Endothelial cell of umbilical vein (primary cell): ENCODE measurements around the gene NFIL3. TPM values are rescaled to one million over a fixed set of nuclear protein-coding genes. Genes with fewer than 3 reads are reported as not detected.

ENCODE experiments used
- BruUV-seq: library from RNA; stranded (reverse); fragments of 400-500 nt; replicated peaks from 2 replicates; lab custom pipeline; 2021; lab: Mats Ljungman, UMichigan
- CTCF ChIA-PET: fragments of 300-600, 350-600 bp; sonication (Branson Sonifier 250); formaldehyde crosslinking; loops from one replicate; lab custom pipeline; 2021; ENCODE audit warnings: antibody characterized with exemption, inconsistent platforms; lab: Charles Lee
- POLR2A ChIA-PET: fragments of 300-600, 350-600 bp; sonication (Branson Sonifier 250); formaldehyde crosslinking; loops from one replicate; lab custom pipeline; 2021; ENCODE audit warnings: antibody characterized with exemption, inconsistent platforms; lab: Charles Lee
- DNase-seq: peaks from one replicate; pipeline ENCODE4 v3.0.0-alpha.2; 2011; ENCODE audit warnings: low read depth, low spot score
- FAIRE-seq: peaks from 2 replicates; lab custom pipeline; 2011; peaks lifted over from hg19 to GRCh38; lab: Jason Lieb, UNC
- H2AFZ ChIP-seq: 2 replicates; pipeline ENCODE4 v1.6.0; 2012; ENCODE audit warnings: low read depth, low read length, control low read depth, inconsistent platforms
- H3K27ac ChIP-seq: 2 replicates; pipeline ENCODE4 v1.5.1; 2011; ENCODE audit warnings: low read depth, mild to moderate bottlenecking, control low read depth, low read length, moderate library complexity; ENCODE audit not compliant: insufficient read depth
- H3K27me3 ChIP-seq, 2 experiments: 2 replicates each; pipeline versions ENCODE4 v1.6.0 to v1.6.1; 2011; ENCODE audit warnings: low read length in 2 of 2, mixed read lengths in 1 of 2; ENCODE audit not compliant: control insufficient read depth in 2 of 2, insufficient read depth in 2 of 2
- H3K36me3 ChIP-seq, 2 experiments: 2 replicates in 1 of 2; 3 replicates in 1 of 2; pipeline ENCODE4 v1.5.1; 2011; ENCODE audit warnings: low read length in 2 of 2, mild to moderate bottlenecking in 1 of 2, moderate library complexity in 1 of 2; ENCODE audit not compliant: control insufficient read depth in 2 of 2, insufficient read depth in 2 of 2; ENCODE audit errors: extremely low read depth in 1 of 2
- H3K4me1 ChIP-seq: 3 replicates; pipeline ENCODE4 v1.5.1; 2011; ENCODE audit warnings: mild to moderate bottlenecking, low read length; ENCODE audit not compliant: control insufficient read depth, insufficient read depth; ENCODE audit errors: extremely low read depth
- H3K4me2 ChIP-seq: 2 replicates; pipeline ENCODE4 v1.6.1; 2011; ENCODE audit warnings: low read length, control low read depth, mixed read lengths; ENCODE audit not compliant: insufficient read depth
- H3K4me3 ChIP-seq, 3 experiments: fragments of 200-600 bp in 1 of 3; sonication (generic), shearing (Covaris generic) in 1 of 3; replicated peaks in 1 of 3; 2 replicates each; pipeline ENCODE4 v1.5.1; 2011 to 2016; ENCODE audit warnings: control low read depth in 3 of 3, low read length in 3 of 3, mild to moderate bottlenecking in 2 of 3, inconsistent platforms in 1 of 3, low read depth in 1 of 3, moderate library complexity in 1 of 3; ENCODE audit not compliant: insufficient read depth in 1 of 3
- H3K79me2 ChIP-seq: 2 replicates; pipeline ENCODE4 v1.6.0; 2012; ENCODE audit warnings: low read length, inconsistent platforms; ENCODE audit not compliant: control insufficient read depth, insufficient read depth
- H3K9ac ChIP-seq: replicated peaks from 2 replicates; pipeline ENCODE3; 2011; ENCODE audit warnings: low read length, control low read depth; ENCODE audit not compliant: insufficient read depth; ENCODE audit errors: extremely low read depth
- H3K9me1 ChIP-seq: replicated peaks from 3 replicates; pipeline ENCODE4 v1.6.0; 2011; ENCODE audit warnings: mild to moderate bottlenecking, low read length; ENCODE audit not compliant: control insufficient read depth, insufficient read depth; ENCODE audit errors: extremely low read depth
- H3K9me3 ChIP-seq: replicated peaks from 2 replicates; pipeline ENCODE4 v1.5.1; 2012; ENCODE audit warnings: low read length, inconsistent platforms; ENCODE audit not compliant: control insufficient read depth, insufficient read depth
- H4K20me1 ChIP-seq: replicated peaks from 2 replicates; pipeline ENCODE3; 2011; ENCODE audit warnings: mild to moderate bottlenecking, low read length; ENCODE audit not compliant: control insufficient read depth, insufficient read depth; ENCODE audit errors: extremely low read depth
- CTCF ChIP-seq, 2 donors: IDR thresholded peaks; 1 replicate in 1 of 2; 2 replicates in 1 of 2; pipeline ENCODE4 v1.5.1; 2011; ENCODE audit warnings: low read length in 2 of 2, mild to moderate bottlenecking in 2 of 2, moderate library complexity in 2 of 2, control low read depth in 1 of 2, inconsistent platforms in 1 of 2, low read depth in 1 of 2; ENCODE audit not compliant: insufficient read depth in 1 of 2; ENCODE audit errors: extremely low read depth in 1 of 2
- EZH2 ChIP-seq: IDR thresholded peaks from 2 replicates; pipeline ENCODE4 v1.6.1; 2012; ENCODE audit warnings: borderline replicate concordance, low read depth, mild to moderate bottlenecking, moderate library complexity, low read length, inconsistent platforms; ENCODE audit not compliant: severe bottlenecking
- FOS ChIP-seq: IDR thresholded peaks from 2 replicates; pipeline ENCODE4 v1.6.1; 2011; ENCODE audit warnings: mild to moderate bottlenecking, low read length, moderate library complexity, borderline replicate concordance; ENCODE audit not compliant: insufficient read depth
- GATA2 ChIP-seq: IDR thresholded peaks from 2 replicates; pipeline ENCODE4 v1.7.0; 2011; ENCODE audit warnings: low read depth, mild to moderate bottlenecking, moderate library complexity, mixed read lengths, low read length; ENCODE audit not compliant: insufficient read length, insufficient read depth
- JUN ChIP-seq: IDR thresholded peaks from 2 replicates; pipeline ENCODE4 v1.6.1; 2011; ENCODE audit warnings: borderline replicate concordance, low read depth; ENCODE audit not compliant: insufficient read length, insufficient read depth
- MAX ChIP-seq: IDR thresholded peaks from 2 replicates; pipeline ENCODE4 v1.6.1; 2011; ENCODE audit not compliant: insufficient read depth, insufficient read length
- MYC ChIP-seq: IDR thresholded peaks from one replicate; pipeline ENCODE4 v1.6.1; 2011; ENCODE audit warnings: mild to moderate bottlenecking, low read depth, low read length
- POLR2A ChIP-seq: IDR thresholded peaks from 2 replicates; pipeline ENCODE4 v1.6.1; 2012; ENCODE audit warnings: low read depth, mild to moderate bottlenecking, control low read depth, low read length
- POLR2AphosphoS5 ChIP-seq: IDR thresholded peaks from 2 replicates; pipeline ENCODE4 v1.6.1; 2012; ENCODE audit warnings: low read depth, mild to moderate bottlenecking, control low read depth, low read length, moderate library complexity; ENCODE audit not compliant: insufficient read depth
- dilution Hi-C: fragments of 300-500 bp; cut with MboI; formaldehyde crosslinking; loops from one replicate; pipeline ENCODE4 v1.15.0; 2019; ENCODE audit warnings: low sequenced_read_pairs; ENCODE audit not compliant: extremely low pct_ligation_motif_present
- intact Hi-C: fragments of 100-400 bp; cut with micrococcal nuclease; formaldehyde crosslinking; loops from one replicate; pipeline ENCODE4 v1.10.0; 2022
- polyA plus RNA-seq, 4 experiments: library from polyadenylated mRNA; depleted of rRNA in 3 of 4; stranded (reverse) in 3 of 4; unstranded in 1 of 4; fragments of >200 nt; gene quantifications; 2 replicates each; pipeline versions ENCODE4 v1.2.1 to v1.2.3, GENCODE V29; 2011 to 2012; ENCODE audit warnings: missing spikeins in 1 of 4
- total RNA-seq: library from RNA; stranded (reverse); gene quantifications from 2 replicates; pipeline ENCODE4 v1.2.3, GENCODE V29; 2021

NFIL3 gene
- total and polyA plus RNA-seq, 2 donors (not counting 3 experiments of a cell fraction or from before 2014, with no cell fraction given): 2.9 to 10.5 TPM

- ChIA-PET POLR2A (no interaction called here), CTCF (interaction anchor here (1.5 to 2.0 kb wide), 3 partner anchors 11 to 530 kb away, joined by 3 to 8 read pairs (median 4); no protein-coding TSS in a partner anchor)
- dilution Hi-C loops (no loop called here), intact Hi-C loops (no loop called here)
- Histone ChIP-seq H3K9me1 (no peaks in the 10 kb centered on the region), H2AFZ (no peak overlapping the region), H4K20me1 (no peaks in the 10 kb centered on the region), H3K79me2 (no peaks in the 10 kb centered on the region), H3K4me3 (no peak overlapping the region), H3K4me2 (no peak overlapping the region), H3K9me3 (no peaks in the 10 kb centered on the region), H3K36me3 (no peaks in the 10 kb centered on the region), H3K4me1 (no peaks in the 10 kb centered on the region), H3K27me3 (peaks cover 0 to 10% of the 10 kb centered on the region in 2 experiments), H3K9ac (no peak overlapping the region), H3K27ac (no peak overlapping the region)
- FAIRE-seq (no peak), DNase-seq (no peak)
- TF ChIP-seq FOS (no peak), POLR2A (no peak), MAX (no peak), JUN (no peak), MYC (no peak)
- no TSS peak for BruUV-seq
Measured at GRCh38 chr9:91445135-91445534, 21.5 kb upstream of the NFIL3 start.

GRCh38 chr9:91443994-91444392 is 20.4 kb upstream of the NFIL3 start:
- CTCF ChIA-PET: no interaction called here
- H3K27ac ChIP-seq: no peak overlapping the region
- H2AFZ ChIP-seq: no peak overlapping the region
- H3K4me3 ChIP-seq: no peak overlapping the region
- H3K4me1 ChIP-seq: no peaks in the 10 kb centered on the region
- no TSS peak for BruUV-seq
- no peaks in the 10 kb centered on the region for H3K9me3 ChIP-seq
- H3K4me2 ChIP-seq: no peak overlapping the region
- H4K20me1 ChIP-seq: no peaks in the 10 kb centered on the region
- intact Hi-C loops (no loop called here), dilution Hi-C loops (no loop called here)
- POLR2A ChIA-PET: no interaction called here
- H3K9me1 ChIP-seq: no peaks in the 10 kb centered on the region
- H3K36me3 ChIP-seq: no peaks in the 10 kb centered on the region
- H3K27me3 ChIP-seq: peaks cover 3 to 7% of the 10 kb centered on the region in 2 experiments
- DNase-seq: no peak
- no peak overlapping the region for H3K9ac ChIP-seq
- FAIRE-seq: no peak
- no peaks in the 10 kb centered on the region for H3K79me2 ChIP-seq
- TF ChIP-seq FOS (no peak), JUN (no peak), CTCF (IDR thresholded peaks at IDR 0.05; ENCODE audit: extremely low read depth in 1 of 2, insufficient read depth in 1 of 2, low read depth in 1 of 2, low read length in 2 of 2) (no peak), EZH2 (no peak), POLR2AphosphoS5 (no peak), POLR2A (no peak), GATA2 (no peak), MYC (no peak), MAX (no peak)
